Lower leg skin (tissue), 3 donors: ENCODE data around the gene TMEM254.
"Not testable (repeated sequence)": the region's sequence is repeated elsewhere in the genome, so short reads cannot be mapped to it uniquely, and the experiment has no call there.

Experiments
- CTCF ChIP-seq, 3 donors: fragments of 450-650 bp; IDR thresholded peaks; one replicate each; pipeline ENCODE4 v1.5.1; 2016; ENCODE audit warnings: antibody characterized with exemption in 3 of 3, mild to moderate bottlenecking in 3 of 3, moderate library complexity in 2 of 3
- POLR2A ChIP-seq, 2 donors: fragments of 450-650 bp; IDR thresholded peaks; one replicate each; pipeline ENCODE4 v1.6.1; 2016 to 2017; ENCODE audit warnings: antibody characterized with exemption in 2 of 2, mild to moderate bottlenecking in 1 of 2, moderate library complexity in 1 of 2

GRCh38 chr10:80035430-80035829 is 43.0 kb upstream of the TMEM254 start:
- not testable (repeated sequence) for TF ChIP-seq POLR2A, CTCF (IDR thresholded peaks at IDR 0.05)
